ENCODE data around the gene PI4K2B.
"Not testable (repeated sequence)": the region's sequence is repeated elsewhere in the genome, so short reads cannot be mapped to it uniquely, and the experiment has no call there.

The PI4K2B gene

DNA sequence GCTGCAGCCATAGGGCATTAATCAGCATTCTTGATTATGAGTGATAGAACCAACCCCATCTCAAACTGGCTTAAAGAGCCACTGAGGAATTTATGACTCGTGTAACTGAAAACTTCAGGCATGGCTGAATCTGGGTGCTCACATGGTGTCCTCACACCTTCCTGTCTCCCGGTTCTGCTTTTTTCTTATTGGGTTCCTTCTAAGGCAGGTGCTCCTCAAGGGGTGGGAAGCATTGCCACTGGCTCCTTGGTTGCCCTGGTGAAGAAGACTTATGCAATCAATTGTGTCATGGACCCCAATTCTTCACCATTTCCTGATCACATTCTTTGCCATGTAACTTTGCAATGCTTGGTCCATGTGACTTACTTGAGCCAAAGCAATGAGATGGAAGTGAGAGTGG lies 74.5 kb downstream of the PI4K2B start:
- peak; percentile 37 for DNase-seq

DNA sequence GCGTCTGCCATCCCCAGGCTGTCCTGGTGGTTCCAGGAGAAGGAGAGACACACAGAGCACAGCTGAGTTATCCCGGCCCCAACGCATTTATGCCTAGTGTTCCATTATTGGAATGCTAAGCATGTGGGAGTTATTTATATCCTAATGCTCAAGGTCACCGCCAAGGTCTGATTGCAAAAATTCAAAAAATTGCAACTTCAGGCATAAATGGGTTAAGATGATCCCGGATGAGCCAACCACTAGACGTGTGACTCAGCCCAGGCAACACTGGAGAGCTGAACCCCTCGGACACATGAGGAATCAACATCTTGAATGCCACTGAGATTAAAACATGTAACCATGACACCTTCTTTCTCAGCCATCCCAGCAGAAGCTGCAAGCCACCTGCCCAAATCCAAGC lies 74.9 kb downstream of the PI4K2B start:
- DNase-seq: no peak

DNA sequence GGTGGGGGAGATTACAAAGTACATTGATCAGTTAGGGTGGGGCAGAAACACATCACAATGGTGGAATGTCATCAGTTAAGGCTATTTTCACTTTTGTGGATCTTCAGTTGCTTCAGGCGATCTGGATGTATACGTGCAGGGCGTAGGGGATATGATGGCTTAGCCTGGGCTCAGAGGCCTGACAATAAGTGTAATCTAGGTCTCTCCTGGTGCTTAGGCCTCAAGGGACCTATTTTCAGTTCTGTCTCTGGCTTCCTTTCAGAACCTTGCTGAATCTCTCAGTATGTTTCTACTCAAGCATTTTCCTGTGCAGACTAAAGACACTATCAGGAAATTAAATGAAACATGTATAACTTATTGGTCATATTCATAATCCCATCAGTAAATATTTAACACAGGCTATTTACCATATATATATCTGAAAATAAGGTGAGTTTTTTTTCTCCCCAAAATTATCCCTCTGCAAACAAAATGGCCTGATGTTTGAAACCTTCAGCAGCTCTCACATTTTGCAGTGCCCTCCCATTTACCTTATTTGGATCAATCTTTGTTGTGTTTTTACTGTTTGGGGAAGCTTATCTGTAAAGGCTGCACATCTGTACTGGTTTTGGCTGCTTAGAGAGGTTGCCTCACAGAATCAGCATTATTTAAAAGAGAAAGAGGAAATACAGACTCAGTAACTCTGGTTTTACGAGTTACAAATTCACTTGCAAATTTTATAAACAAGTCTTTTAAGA lies 76.4 kb downstream of the PI4K2B start:
- peak; percentile 53 for DNase-seq

DNA sequence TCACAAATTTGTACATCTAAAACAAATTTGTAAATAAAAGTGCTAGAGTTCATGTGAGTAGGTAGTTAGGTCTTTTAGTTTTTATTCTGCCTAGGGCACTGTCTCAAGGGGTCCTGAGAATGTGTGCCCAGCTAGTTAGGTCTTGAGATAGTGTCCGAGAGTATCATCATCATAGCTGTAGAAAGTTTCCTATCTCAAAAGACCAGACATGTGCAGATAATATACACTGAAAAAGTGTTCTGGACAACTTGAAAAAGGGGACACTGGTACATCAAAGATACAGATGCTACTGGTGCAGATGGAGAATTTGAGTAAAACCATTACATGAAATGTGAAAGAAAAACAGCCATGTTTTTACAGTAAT lies 77.0 kb downstream of the PI4K2B start:
- no peak for DNase-seq

- DNase-seq: peak; percentile 44
These were observed 78.8 kb downstream of the PI4K2B start, which contains the start of gene ZCCHC4 for GRCh38 chr4:25312496-25313200. Gene ZCCHC4 (plus strand): TSS chr4:25312774. CDS start chr4:25312810, 36 bp downstream.

- no peak for DNase-seq
These were observed 79.5 kb downstream of the PI4K2B start for GRCh38 chr4:25313201-25313895.

DNA sequence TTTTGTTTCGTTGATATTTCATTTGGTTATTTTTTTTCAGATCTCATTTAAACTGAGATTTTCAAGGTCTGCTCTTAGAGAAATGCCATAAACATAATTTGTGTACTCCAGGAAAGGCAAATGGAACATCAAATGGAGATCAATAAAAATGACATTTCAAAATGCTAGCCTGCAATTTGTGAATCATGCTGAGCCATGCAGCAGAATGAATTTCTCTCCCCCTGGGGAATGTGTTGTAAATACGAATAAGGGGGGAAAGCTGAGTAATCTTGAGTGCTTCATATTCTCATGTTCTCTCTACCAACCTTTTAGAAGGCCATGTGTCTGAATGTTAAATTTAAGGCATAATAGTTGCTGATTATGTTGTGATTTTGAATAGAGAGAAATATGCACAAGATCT lies 86.5 kb downstream of the PI4K2B start:
- DNase-seq: no peak

DNA sequence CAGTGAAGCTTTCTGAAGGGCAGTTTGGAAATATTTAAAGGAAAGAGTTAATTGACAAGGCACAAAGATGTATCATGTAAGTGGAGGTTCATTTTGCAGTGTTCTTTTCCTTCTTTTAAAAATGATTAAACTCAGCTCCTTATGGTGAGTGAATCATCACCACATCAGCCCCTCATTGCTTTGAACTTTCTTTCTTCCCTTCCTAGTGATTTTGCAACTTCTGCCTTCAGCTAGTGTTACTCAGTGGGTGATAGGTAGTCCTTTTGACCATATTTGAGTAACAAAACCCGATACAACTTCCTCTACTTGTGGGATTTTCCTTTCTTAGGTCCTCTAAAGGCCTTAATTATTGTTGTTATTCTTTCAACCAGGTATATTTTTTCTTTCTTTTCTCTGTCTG lies 86.9 kb downstream of the PI4K2B start:
- DNase-seq: peak; percentile 63

- no peak for DNase-seq
These were observed 87.9 kb downstream of the PI4K2B start for GRCh38 chr4:25321703-25322102.

DNA sequence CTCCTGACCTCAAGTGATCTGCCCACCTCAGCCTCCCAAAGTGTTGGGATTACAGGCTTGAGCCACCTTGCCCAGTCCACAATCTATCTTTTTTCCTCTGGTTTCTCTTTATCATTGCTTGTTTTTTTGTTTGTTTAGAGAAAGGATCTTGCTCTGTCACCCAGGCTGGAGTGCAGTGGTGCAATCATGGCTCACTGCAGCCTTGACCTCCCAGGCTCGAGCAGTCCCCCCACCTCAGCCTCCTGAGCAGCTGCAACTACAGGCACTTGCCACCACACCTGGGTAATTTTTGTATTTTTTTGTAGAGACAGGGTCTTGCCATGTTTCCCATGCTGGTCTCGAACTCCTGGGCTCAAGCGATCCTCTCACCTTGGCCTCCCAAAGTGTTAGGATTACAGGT lies 94.6 kb downstream of the PI4K2B start:
- DNase-seq: not testable (repeated sequence)

Data from GF-D8 (cell line).